Panc1 (cell line): ENCODE results near the gene SLC16A11.

Source experiments
- POLR2AphosphoS5 ChIP-seq: IDR thresholded peaks from 2 replicates; pipeline ENCODE4 v1.6.1; 2012; ENCODE audit warnings: mild to moderate bottlenecking, low read depth, low read length, moderate library complexity
- REST ChIP-seq, 2 experiments: IDR thresholded peaks; 2 replicates each; pipeline ENCODE4 v1.6.1; 2011 to 2012; ENCODE audit warnings: low read depth in 2 of 2, control low read depth in 1 of 2, low read length in 1 of 2, mild to moderate bottlenecking in 1 of 2, moderate library complexity in 1 of 2; ENCODE audit not compliant: insufficient read depth in 1 of 2
- SIN3A ChIP-seq: IDR thresholded peaks from 2 replicates; pipeline ENCODE4 v1.6.1; 2012; ENCODE audit warnings: low read depth, mild to moderate bottlenecking, low read length, moderate library complexity, borderline replicate concordance; ENCODE audit not compliant: insufficient read depth
- TF ChIP-seq, protein P1 (sequence below): fragments of 450-650 bp; IDR thresholded peaks from 2 replicates; pipeline ENCODE4 v1.5.1; 2017; ENCODE audit warnings: mild to moderate bottlenecking

DNA sequence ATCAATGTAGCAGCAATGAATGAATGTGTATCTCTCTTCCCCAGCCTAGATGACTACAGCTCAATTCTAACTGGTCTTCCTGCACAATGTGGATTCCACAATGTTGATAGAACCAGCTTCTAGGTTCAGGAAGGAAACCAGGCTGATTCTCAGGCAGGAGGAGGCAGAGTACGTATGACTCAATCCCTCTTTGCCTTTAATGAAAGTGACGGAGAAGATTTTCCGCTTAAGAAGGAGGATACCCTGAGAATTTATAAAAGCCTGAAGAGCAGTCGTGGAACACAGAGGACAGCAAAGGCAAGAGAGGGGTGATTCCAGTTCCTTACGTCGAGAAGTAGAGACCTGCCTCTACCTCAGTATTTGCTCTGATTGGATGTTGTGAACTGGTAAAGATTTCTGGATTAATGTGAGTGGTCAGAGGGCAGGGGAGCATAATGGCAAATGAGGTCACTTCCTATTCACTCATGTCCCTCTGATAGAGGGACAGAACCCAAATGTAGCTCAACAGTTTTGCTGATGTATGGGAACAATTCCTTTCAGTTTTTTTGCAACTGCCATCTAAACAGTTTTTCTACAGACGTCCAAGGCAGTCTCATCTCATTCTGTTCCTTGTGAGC lies 15.0 kb upstream of the SLC16A11 start:
- TF ChIP-seq POLR2AphosphoS5, result no peak
- TF ChIP-seq, protein P1, sequence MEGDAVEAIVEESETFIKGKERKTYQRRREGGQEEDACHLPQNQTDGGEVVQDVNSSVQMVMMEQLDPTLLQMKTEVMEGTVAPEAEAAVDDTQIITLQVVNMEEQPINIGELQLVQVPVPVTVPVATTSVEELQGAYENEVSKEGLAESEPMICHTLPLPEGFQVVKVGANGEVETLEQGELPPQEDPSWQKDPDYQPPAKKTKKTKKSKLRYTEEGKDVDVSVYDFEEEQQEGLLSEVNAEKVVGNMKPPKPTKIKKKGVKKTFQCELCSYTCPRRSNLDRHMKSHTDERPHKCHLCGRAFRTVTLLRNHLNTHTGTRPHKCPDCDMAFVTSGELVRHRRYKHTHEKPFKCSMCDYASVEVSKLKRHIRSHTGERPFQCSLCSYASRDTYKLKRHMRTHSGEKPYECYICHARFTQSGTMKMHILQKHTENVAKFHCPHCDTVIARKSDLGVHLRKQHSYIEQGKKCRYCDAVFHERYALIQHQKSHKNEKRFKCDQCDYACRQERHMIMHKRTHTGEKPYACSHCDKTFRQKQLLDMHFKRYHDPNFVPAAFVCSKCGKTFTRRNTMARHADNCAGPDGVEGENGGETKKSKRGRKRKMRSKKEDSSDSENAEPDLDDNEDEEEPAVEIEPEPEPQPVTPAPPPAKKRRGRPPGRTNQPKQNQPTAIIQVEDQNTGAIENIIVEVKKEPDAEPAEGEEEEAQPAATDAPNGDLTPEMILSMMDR, result no peak
- TF ChIP-seq SIN3A, result no peak
- TF ChIP-seq REST (IDR thresholded peaks at IDR 0.05; ENCODE audit: insufficient read depth in 1 of 2, low read depth in 2 of 2, low read length in 1 of 2), result no peak
